Colonic mucosa (tissue), 4 donors: ENCODE data around the gene RPS26. TPM values are rescaled to one million over a fixed set of nuclear protein-coding genes. Genes with fewer than 3 reads are reported as not detected.

Source experiments
- DNase-seq: peaks from one replicate; pipeline ENCODE4 v3.0.0-alpha.2; 2020
- H3K27ac ChIP-seq: fragments of 200-600 bp; one replicate; pipeline ENCODE4 v1.8.0; 2021
- H3K27me3 ChIP-seq: fragments of 200-600 bp; one replicate; pipeline ENCODE4 v1.8.0; 2021
- H3K36me3 ChIP-seq: fragments of 200-600 bp; one replicate; pipeline ENCODE4 v1.8.0; 2021
- H3K4me1 ChIP-seq: fragments of 200-600 bp; one replicate; pipeline ENCODE4 v1.8.0; 2021; ENCODE audit warnings: mild to moderate bottlenecking
- H3K4me3 ChIP-seq: fragments of 200-600 bp; one replicate; pipeline ENCODE4 v1.8.0; 2021
- H3K9ac ChIP-seq, 2 donors: one replicate each; pipeline ENCODE4 v1.7.0; 2013; ENCODE audit warnings: control low read depth in 2 of 2, low read depth in 2 of 2, low read length in 2 of 2
- H3K9me3 ChIP-seq: fragments of 200-600 bp; one replicate; pipeline ENCODE4 v1.8.0; 2021
- intact Hi-C: fragments of 100-400 bp; cut with DNase I; formaldehyde crosslinking; loops from one replicate; pipeline ENCODE4 v1.14.1; 2022
- total RNA-seq, 2 donors: library from RNA; stranded (reverse); fragmentation: NEBNext Ultra II Directional in 1 of 2; extraction: Animal tissue kit (Norgen Biotek cat#: 25700) in 1 of 2; gene quantifications; one replicate each; pipeline ENCODE4 v1.2.1, GENCODE V29; 2021
- TF ChIP-seq, protein P1 (sequence below): fragments of 200-600 bp; IDR thresholded peaks from one replicate; pipeline ENCODE4 v1.8.0; 2022; ENCODE audit warnings: antibody characterized with exemption, mild to moderate bottlenecking
- donor health status: healthy.
- donor health status: DM: no; HTN: no; CAD: no.
- donor health status: DM: no; HTN: no; CAD: no.

The RPS26 gene
- total RNA-seq, 2 donors from 2014 or later, result 53.1 to 80.5 TPM

DNA sequence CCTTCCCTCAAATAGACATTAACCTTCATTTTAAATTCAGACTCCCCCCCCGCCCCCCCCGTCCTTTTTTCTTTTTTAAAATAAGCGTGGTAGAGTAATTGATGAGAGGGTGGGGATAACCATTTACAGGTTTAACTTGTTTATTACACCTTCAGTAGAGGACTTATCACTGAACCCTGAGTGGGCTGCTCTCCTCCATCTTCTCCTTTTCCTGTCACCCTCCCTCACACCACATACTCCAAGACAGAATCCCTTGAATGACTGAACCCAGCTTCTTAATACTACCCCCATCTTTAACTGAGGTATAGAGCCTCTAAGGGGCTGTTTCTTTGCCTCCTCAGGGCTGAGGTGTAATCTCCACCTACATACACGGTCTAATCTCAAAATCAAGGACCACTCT is 24.5 kb upstream of the RPS26 start:
- Histone ChIP-seq H3K9me3 (no peaks in the 10 kb centered on the region), H3K9ac (no peak overlapping the region), H3K4me3 (no peak overlapping the region), H3K4me1 (peaks cover 10% of the 10 kb centered on the region), H3K27me3 (no peaks in the 10 kb centered on the region), H3K27ac (no peak overlapping the region), H3K36me3 (no peaks in the 10 kb centered on the region)
- intact Hi-C loops, result no loop called here
- no peak for DNase-seq
- TF ChIP-seq, protein P1, sequence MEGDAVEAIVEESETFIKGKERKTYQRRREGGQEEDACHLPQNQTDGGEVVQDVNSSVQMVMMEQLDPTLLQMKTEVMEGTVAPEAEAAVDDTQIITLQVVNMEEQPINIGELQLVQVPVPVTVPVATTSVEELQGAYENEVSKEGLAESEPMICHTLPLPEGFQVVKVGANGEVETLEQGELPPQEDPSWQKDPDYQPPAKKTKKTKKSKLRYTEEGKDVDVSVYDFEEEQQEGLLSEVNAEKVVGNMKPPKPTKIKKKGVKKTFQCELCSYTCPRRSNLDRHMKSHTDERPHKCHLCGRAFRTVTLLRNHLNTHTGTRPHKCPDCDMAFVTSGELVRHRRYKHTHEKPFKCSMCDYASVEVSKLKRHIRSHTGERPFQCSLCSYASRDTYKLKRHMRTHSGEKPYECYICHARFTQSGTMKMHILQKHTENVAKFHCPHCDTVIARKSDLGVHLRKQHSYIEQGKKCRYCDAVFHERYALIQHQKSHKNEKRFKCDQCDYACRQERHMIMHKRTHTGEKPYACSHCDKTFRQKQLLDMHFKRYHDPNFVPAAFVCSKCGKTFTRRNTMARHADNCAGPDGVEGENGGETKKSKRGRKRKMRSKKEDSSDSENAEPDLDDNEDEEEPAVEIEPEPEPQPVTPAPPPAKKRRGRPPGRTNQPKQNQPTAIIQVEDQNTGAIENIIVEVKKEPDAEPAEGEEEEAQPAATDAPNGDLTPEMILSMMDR, result no peak

DNA sequence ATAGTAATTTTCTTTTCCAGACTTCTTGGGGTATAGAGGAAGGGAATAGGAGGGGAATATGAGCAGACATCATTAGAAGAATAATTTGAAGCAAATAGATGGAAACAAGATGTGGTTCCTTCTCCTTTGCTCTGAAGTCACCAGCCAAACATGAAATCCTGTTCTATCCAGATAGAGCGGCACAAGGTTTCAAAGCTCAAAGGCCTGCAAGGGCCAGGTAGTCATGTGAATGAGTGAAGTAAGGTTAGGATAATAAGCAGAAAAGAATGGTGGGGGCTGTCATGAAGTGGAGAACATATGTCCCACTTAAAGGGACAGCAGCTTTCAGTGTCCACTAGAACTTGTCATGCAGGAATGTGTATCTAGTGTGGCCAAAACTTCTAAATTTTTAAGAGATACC is 23.4 kb upstream of the RPS26 start:
- Histone ChIP-seq H3K9ac (no peak overlapping the region), H3K27ac (no peak overlapping the region), H3K4me3 (no peak overlapping the region), H3K27me3 (no peaks in the 10 kb centered on the region), H3K36me3 (no peaks in the 10 kb centered on the region), H3K4me1 (peaks cover 10% of the 10 kb centered on the region), H3K9me3 (no peaks in the 10 kb centered on the region)
- TF ChIP-seq, protein P1, result no peak
- intact Hi-C loops, result no loop called here
- DNase-seq, result no peak

DNA sequence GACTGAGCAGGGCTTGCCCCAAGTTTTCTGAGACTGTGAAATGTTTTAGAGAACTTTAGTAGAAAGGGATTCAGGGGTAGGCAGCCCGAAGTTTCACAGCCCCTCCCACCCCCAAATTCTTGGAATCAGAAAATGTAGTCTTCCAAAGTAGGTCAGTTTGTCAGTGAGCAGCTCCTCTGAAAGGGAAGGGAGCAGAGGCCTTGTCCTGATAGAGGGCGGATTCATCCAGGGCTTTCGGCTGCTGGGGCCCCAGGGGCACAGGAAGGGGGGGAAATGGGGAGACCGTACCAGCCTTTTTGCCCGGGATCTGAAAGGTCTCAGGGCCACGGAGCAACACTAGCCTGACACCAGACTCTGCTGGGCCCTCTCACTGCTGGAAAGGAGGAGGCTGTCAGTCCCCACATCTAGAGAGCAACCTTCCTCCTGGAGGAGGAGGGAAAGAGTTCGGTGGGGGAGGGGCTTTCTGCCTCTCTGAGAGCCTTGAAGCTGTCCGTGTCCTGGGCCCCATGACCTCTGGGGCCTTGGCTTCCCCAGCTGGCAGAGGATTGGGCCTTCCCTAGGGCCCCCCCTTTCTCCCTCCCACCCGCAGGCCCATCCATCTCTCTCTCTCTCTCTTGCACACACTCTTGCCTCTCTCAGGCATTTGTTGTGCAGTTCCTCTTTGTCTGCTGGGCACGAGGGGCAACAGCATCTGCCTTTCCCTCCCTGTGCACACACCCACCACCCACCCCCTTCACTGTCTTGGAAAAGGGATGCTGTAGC is 21.1 kb upstream of the RPS26 start, which contains the start of gene IKZF4:
Gene IKZF4, plus strand, starts transcription at position 621 of the 762 bp plus-strand sequence. CDS start 451 bp downstream, outside the sequence.
- peak within 1 kb of the TSS; percentile 44 for H3K27ac ChIP-seq
- peak within 1 kb of the TSS; percentile 11 for H3K4me3 ChIP-seq
- intact Hi-C loops, result no loop called here
- no peaks in the 10 kb centered on the region for H3K27me3 ChIP-seq
- no peaks in the 10 kb centered on the region for H3K4me1 ChIP-seq
- TF ChIP-seq, protein P1, result no peak
- peak; percentile 57 for DNase-seq
- no peaks in the 10 kb centered on the region for H3K9me3 ChIP-seq
- H3K9ac ChIP-seq, result peak within 1 kb of the TSS; percentile 35 to 44
- H3K36me3 ChIP-seq, result no peaks in the 10 kb centered on the region

DNA sequence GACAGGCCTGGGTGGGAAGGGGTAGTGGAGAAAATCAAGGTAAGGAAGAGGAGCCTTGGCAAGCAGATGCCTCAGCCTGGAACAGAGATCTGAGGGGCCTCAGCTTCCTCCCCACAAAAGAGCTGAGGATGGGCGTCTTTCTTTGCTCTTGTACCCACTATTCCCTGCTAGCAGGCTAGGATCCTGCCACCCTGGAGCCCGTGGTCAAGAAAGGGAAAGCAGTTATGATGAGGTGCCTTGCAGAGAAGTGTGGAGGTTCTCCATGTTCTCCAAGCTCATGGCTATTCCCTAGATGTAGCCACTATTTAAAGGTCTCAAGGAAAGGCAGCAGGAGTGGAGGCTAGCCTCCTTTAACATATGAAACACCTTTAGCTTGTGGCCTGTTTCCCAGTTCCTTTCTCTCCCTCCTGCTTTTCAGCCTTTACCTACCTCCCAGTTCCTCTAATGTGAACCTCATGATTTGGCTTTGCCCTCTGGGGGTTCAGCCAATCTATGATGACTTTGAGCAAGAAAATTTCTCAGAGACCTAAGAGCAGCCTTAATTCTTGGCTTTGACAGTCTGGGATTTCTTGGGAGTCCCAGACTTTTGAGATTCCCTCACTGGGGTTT is 19.7 kb upstream of the RPS26 start:
- H3K27ac ChIP-seq, result no peak overlapping the region
- no peaks in the 10 kb centered on the region for H3K36me3 ChIP-seq
- no peaks in the 10 kb centered on the region for H3K9me3 ChIP-seq
- H3K4me3 ChIP-seq, result no peak overlapping the region
- peak overlapping the region in 1 of 2 donors; percentile 18 for H3K9ac ChIP-seq
- TF ChIP-seq, protein P1, result no peak
- no peaks in the 10 kb centered on the region for H3K27me3 ChIP-seq
- H3K4me1 ChIP-seq, result no peaks in the 10 kb centered on the region
- intact Hi-C loops, result no loop called here
- DNase-seq, result no peak

DNA sequence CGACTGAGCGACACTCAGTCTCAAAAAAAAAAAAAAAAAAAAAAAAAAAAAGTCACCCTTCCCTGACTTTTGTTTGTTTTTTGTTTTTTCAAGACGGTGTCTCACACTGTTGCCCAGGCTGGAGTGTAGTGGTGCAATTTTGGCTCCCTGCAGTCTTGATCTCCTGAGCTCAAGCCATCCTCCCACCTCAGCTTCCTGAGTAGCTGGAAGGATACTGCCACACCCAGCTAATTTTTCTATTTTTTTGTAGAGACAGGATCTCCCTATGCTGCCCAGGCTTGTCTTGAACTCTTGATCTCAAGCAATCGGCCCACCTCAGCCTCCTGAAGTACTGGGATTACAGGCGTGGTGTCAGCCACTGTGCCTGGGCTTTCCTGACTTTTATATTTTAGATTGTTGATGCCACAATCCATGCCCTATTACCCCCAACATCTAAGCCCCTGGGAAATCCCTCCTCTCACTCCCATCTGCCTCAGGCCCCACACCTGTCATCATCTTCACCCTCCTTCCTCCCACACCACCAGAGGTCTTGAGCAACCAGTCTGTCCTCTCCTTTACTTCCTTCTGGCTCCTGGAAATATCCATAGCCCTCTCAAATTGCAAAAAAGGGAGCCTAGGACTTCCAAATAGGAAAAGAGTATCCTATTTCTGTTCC is 13.1 kb upstream of the RPS26 start:
- intact Hi-C loops, result no loop called here
- Histone ChIP-seq H3K36me3 (no peaks in the 10 kb centered on the region), H3K4me1 (no peaks in the 10 kb centered on the region), H3K9me3 (no peaks in the 10 kb centered on the region), H3K9ac (no peak overlapping the region), H3K27ac (no peak overlapping the region), H3K4me3 (no peak overlapping the region), H3K27me3 (no peaks in the 10 kb centered on the region)
- no peak for DNase-seq
- TF ChIP-seq, protein P1, result no peak
